Spleen (tissue), 11 donors: ENCODE data around the gene MYH10. TPM values are rescaled to one million over a fixed set of nuclear protein-coding genes. Genes with fewer than 3 reads are reported as not detected.

Source experiments
- DNase-seq: peaks from one replicate; pipeline ENCODE4 v3.0.0-alpha.2; 2020
- H3K27ac ChIP-seq, 8 donors: fragments of 200-600 bp; sonication (generic) in 7 of 8; 1 replicate in 4 of 8; 2 replicates in 4 of 8; pipeline versions ENCODE4 v1.5.0 to v1.8.0; 2016 to 2021; ENCODE audit warnings: inconsistent platforms in 4 of 8, mild to moderate bottlenecking in 4 of 8, moderate library complexity in 1 of 8
- H3K27me3 ChIP-seq, 7 donors: fragments of 200-600 bp; sonication (generic) in 6 of 7; replicated peaks in 1 of 7; 1 replicate in 4 of 7; 2 replicates in 3 of 7; pipeline versions ENCODE4 v1.5.0 to v1.8.0; 2016 to 2021; ENCODE audit warnings: inconsistent platforms in 3 of 7, mild to moderate bottlenecking in 1 of 7
- H3K36me3 ChIP-seq, 6 donors: fragments of 200-600 bp; sonication (generic) in 5 of 6; 1 replicate in 4 of 6; 2 replicates in 2 of 6; pipeline versions ENCODE4 v1.5.0 to v1.8.0; 2016 to 2021; ENCODE audit warnings: inconsistent platforms in 2 of 6
- H3K4me1 ChIP-seq, 6 donors: fragments of 200-600 bp; sonication (generic) in 5 of 6; 1 replicate in 3 of 6; 2 replicates in 3 of 6; pipeline versions ENCODE4 v1.5.0 to v1.8.0; 2016 to 2021; ENCODE audit warnings: inconsistent platforms in 3 of 6
- H3K4me3 ChIP-seq, 8 donors: fragments of 200-600 bp; sonication (generic) in 7 of 8; 1 replicate in 4 of 8; 2 replicates in 4 of 8; pipeline versions ENCODE4 v1.5.0 to v1.8.0; 2016 to 2021; ENCODE audit warnings: inconsistent platforms in 4 of 8, mild to moderate bottlenecking in 4 of 8, moderate library complexity in 2 of 8
- H3K9me3 ChIP-seq, 8 donors: fragments of 200-600 bp; sonication (generic) in 7 of 8; 1 replicate in 4 of 8; 2 replicates in 4 of 8; pipeline versions ENCODE4 v1.5.0 to v1.8.0; 2016 to 2021; ENCODE audit warnings: inconsistent platforms in 4 of 8
- CTCF ChIP-seq, 11 experiments: fragments of 200-600 bp in 7 of 11; fragments of 450-650 bp in 4 of 11; sonication (generic) in 4 of 11; IDR thresholded peaks in 8 of 11; conservative IDR thresholded peaks in 3 of 11; 1 replicate in 7 of 11; 2 replicates in 4 of 11; pipeline versions ENCODE4 v1.4.0 to v1.8.0; 2016 to 2021; ENCODE audit warnings: antibody characterized with exemption in 11 of 11, inconsistent platforms in 4 of 11, mild to moderate bottlenecking in 1 of 11
- POLR2A ChIP-seq, 3 donors: fragments of 450-650 bp; IDR thresholded peaks; one replicate each; pipeline ENCODE4 v1.5.1; 2017; ENCODE audit warnings: antibody characterized with exemption in 3 of 3, mild to moderate bottlenecking in 1 of 3
- POLR2AphosphoS5 ChIP-seq, 3 donors: sonication (generic); formaldehyde crosslinking; IDR thresholded peaks; one replicate each; pipeline ENCODE4 v1.5.1; 2017; ENCODE audit warnings: antibody characterized with exemption in 3 of 3
- WGBS, 5 donors: extraction: QIAGEN DNeasy Blood & Tissue Kit in 3 of 5; methylation state at CpG; one replicate each; pipeline versions ENCODE4 v1.1.5 to v1.1.7; 2013 to 2018; 5-methylcytosine and 5-hydroxymethylcytosine counted together
- intact Hi-C: fragments of 100-400 bp; cut with DNase I; formaldehyde crosslinking; loops from one replicate; pipeline ENCODE4 v1.15.0; 2023; ENCODE audit warnings: low total_unique reads
- polyA plus RNA-seq, 3 donors: library from polyadenylated mRNA; stranded (reverse); fragments of 200-250 nt; gene quantifications; one replicate each; pipeline ENCODE4 v1.2.1, GENCODE V29; 2013
- total RNA-seq, 7 donors: library from RNA; depleted of rRNA in 3 of 7; stranded (reverse); fragments of >200 nt in 3 of 7; fragmentation: NEBNext Ultra II Directional in 4 of 7; extraction: Animal tissue kit (Norgen Biotek cat#: 25700) in 4 of 7; gene quantifications; one replicate each; pipeline versions ENCODE4 v1.1.0 to v1.2.1, GENCODE V29; 2016 to 2021
- donor health status: healthy with polysubstance abuse.
- donor health status: DM: no; HTN: no; CAD: no; lungs with moderate emphysema.
- donor health status: DM: no; HTN: no; CAD: no.
- donor health status: Bipolar disorder and iron deficiency.
- donor health status: healthy.
- donor health status: DM: no; HTN: no; CAD: no.
- donor health status: DM: yes; HTN: yes; CAD: no.

The MYH10 gene
- total and polyA plus RNA-seq, 10 donors: 1.0 to 14.4 (median 7.5) TPM

- TF ChIP-seq CTCF (IDR thresholded peaks at IDR 0.05 in 8 of 11, conservative IDR thresholded peaks at IDR 0.05 in 3 of 11) (no peak), POLR2A (IDR thresholded peaks at IDR 0.05) (no peak), POLR2AphosphoS5 (IDR thresholded peaks at IDR 0.05) (no peak)
- Histone ChIP-seq H3K27me3 (peaks cover 0 to 10% (median 0%) of the 10 kb centered on the region in 7 donors), H3K36me3 (no peaks in the 10 kb centered on the region), H3K4me1 (no peaks in the 10 kb centered on the region), H3K9me3 (no peaks in the 10 kb centered on the region), H3K27ac (no peak overlapping the region), H3K4me3 (no peak overlapping the region)
- intact Hi-C loops: no loop called here
- DNase-seq: no peak
These were observed 27.8 kb downstream of the MYH10 start for GRCh38 chr17:8602679-8603078.

GRCh38 chr17:8599351-8600011, 31.0 kb downstream of the MYH10 start:
- Histone ChIP-seq H3K36me3 (no peaks in the 10 kb centered on the region), H3K27ac (no peak overlapping the region), H3K27me3 (no peaks in the 10 kb centered on the region), H3K4me1 (no peaks in the 10 kb centered on the region), H3K4me3 (no peak overlapping the region), H3K9me3 (no peaks in the 10 kb centered on the region)
- TF ChIP-seq POLR2AphosphoS5 (IDR thresholded peaks at IDR 0.05): no peak
- no peak for TF ChIP-seq CTCF (IDR thresholded peaks at IDR 0.05 in 8 of 11, conservative IDR thresholded peaks at IDR 0.05 in 3 of 11)
- TF ChIP-seq POLR2A (IDR thresholded peaks at IDR 0.05): no peak
- DNase-seq: no peak
- intact Hi-C loops: no loop called here
- WGBS, 5 donors: 77 to 82% (median 78%) methylated on average over 1 of the region's 1 CpG

GRCh38 chr17:8598913-8599312, 31.6 kb downstream of the MYH10 start:
- no peaks in the 10 kb centered on the region for H3K4me1 ChIP-seq
- DNase-seq: no peak
- no peak for TF ChIP-seq POLR2A (IDR thresholded peaks at IDR 0.05)
- H3K27me3 ChIP-seq: no peaks in the 10 kb centered on the region
- no peaks in the 10 kb centered on the region for H3K9me3 ChIP-seq
- intact Hi-C loops: no loop called here
- 33 to 76% (median 72%) methylated on average over 1 of the region's 1 CpG for WGBS, 5 donors
- H3K27ac ChIP-seq: no peak overlapping the region
- no peaks in the 10 kb centered on the region for H3K36me3 ChIP-seq
- H3K4me3 ChIP-seq: no peak overlapping the region

GRCh38 chr17:8593830-8594229, 36.7 kb downstream of the MYH10 start:
- intact Hi-C loops: no loop called here
- no peaks in the 10 kb centered on the region for H3K27me3 ChIP-seq
- 91 to 100% (median 95%) methylated on average over 1 of the region's 1 CpG for WGBS, 5 donors
- no peak overlapping the region for H3K27ac ChIP-seq
- no peaks in the 10 kb centered on the region for H3K9me3 ChIP-seq
- no peak for DNase-seq
- TF ChIP-seq POLR2A (IDR thresholded peaks at IDR 0.05): no peak
- TF ChIP-seq CTCF (IDR thresholded peaks at IDR 0.05 in 8 of 11, conservative IDR thresholded peaks at IDR 0.05 in 3 of 11): no peak
- TF ChIP-seq POLR2AphosphoS5 (IDR thresholded peaks at IDR 0.05): no peak
- H3K4me3 ChIP-seq: no peak overlapping the region
- H3K4me1 ChIP-seq: no peaks in the 10 kb centered on the region
- no peaks in the 10 kb centered on the region for H3K36me3 ChIP-seq
